ENCODE data around the gene TRAF2.

DNA sequence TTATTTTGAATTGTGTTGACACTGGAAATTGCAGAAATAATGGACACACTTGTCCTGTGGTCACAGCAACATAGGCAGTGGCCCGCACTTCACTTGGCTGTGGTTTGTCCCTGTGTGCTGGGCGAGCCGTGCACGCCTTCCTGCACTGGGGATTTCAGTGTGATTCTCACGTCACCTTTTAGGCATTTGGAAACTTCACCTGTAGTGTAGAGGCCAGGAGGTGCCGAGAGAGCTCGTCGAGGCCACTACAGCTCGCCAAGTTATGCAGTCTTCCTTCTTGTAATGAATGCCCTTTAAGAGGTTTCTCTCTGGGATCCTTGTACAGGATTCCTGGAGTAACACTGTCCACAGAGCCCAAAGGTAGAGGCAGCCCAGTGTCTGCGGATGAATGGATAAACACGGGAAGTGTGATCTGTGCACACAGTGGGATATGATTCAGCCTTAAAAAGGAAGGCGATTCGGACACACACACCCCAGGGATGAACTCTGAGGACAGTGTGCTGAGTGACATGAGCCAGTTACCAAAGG, 14.7 kb downstream of the TRAF2 start:
- TF ChIP-seq, protein P1, sequence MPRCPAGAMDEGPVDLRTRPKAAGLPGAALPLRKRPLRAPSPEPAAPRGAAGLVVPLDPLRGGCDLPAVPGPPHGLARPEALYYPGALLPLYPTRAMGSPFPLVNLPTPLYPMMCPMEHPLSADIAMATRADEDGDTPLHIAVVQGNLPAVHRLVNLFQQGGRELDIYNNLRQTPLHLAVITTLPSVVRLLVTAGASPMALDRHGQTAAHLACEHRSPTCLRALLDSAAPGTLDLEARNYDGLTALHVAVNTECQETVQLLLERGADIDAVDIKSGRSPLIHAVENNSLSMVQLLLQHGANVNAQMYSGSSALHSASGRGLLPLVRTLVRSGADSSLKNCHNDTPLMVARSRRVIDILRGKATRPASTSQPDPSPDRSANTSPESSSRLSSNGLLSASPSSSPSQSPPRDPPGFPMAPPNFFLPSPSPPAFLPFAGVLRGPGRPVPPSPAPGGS (CRISPR knock-in tag; IDR thresholded peaks at IDR 0.05), result no peak
- TF ChIP-seq ZNF232 (CRISPR knock-in tag; IDR thresholded peaks at IDR 0.05; ENCODE audit: borderline replicate concordance), result no peak
- TF ChIP-seq, protein P2, sequence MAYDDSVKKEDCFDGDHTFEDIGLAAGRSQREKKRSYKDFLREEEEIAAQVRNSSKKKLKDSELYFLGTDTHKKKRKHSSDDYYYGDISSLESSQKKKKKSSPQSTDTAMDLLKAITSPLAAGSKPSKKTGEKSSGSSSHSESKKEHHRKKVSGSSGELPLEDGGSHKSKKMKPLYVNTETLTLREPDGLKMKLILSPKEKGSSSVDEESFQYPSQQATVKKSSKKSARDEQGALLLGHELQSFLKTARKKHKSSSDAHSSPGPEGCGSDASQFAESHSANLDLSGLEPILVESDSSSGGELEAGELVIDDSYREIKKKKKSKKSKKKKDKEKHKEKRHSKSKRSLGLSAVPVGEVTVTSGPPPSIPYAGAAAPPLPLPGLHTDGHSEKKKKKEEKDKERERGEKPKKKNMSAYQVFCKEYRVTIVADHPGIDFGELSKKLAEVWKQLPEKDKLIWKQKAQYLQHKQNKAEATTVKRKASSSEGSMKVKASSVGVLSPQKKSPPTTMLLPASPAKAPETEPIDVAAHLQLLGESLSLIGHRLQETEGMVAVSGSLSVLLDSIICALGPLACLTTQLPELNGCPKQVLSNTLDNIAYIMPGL (CRISPR knock-in tag; IDR thresholded peaks at IDR 0.05; ENCODE audit: borderline replicate concordance in 1 of 2, low read depth in 1 of 2), result no peak
- TF ChIP-seq, protein P3, sequence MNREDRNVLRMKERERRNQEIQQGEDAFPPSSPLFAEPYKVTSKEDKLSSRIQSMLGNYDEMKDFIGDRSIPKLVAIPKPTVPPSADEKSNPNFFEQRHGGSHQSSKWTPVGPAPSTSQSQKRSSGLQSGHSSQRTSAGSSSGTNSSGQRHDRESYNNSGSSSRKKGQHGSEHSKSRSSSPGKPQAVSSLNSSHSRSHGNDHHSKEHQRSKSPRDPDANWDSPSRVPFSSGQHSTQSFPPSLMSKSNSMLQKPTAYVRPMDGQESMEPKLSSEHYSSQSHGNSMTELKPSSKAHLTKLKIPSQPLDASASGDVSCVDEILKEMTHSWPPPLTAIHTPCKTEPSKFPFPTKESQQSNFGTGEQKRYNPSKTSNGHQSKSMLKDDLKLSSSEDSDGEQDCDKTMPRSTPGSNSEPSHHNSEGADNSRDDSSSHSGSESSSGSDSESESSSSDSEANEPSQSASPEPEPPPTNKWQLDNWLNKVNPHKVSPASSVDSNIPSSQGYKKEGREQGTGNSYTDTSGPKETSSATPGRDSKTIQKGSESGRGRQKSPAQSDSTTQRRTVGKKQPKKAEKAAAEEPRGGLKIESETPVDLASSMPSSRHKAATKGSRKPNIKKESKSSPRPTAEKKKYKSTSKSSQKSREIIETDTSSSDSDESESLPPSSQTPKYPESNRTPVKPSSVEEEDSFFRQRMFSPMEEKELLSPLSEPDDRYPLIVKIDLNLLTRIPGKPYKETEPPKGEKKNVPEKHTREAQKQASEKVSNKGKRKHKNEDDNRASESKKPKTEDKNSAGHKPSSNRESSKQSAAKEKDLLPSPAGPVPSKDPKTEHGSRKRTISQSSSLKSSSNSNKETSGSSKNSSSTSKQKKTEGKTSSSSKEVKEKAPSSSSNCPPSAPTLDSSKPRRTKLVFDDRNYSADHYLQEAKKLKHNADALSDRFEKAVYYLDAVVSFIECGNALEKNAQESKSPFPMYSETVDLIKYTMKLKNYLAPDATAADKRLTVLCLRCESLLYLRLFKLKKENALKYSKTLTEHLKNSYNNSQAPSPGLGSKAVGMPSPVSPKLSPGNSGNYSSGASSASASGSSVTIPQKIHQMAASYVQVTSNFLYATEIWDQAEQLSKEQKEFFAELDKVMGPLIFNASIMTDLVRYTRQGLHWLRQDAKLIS (CRISPR knock-in tag; IDR thresholded peaks at IDR 0.05), result no peak
- TF ChIP-seq ZNF563 (CRISPR knock-in tag; IDR thresholded peaks at IDR 0.05), result no peak
- TF ChIP-seq, protein P4, sequence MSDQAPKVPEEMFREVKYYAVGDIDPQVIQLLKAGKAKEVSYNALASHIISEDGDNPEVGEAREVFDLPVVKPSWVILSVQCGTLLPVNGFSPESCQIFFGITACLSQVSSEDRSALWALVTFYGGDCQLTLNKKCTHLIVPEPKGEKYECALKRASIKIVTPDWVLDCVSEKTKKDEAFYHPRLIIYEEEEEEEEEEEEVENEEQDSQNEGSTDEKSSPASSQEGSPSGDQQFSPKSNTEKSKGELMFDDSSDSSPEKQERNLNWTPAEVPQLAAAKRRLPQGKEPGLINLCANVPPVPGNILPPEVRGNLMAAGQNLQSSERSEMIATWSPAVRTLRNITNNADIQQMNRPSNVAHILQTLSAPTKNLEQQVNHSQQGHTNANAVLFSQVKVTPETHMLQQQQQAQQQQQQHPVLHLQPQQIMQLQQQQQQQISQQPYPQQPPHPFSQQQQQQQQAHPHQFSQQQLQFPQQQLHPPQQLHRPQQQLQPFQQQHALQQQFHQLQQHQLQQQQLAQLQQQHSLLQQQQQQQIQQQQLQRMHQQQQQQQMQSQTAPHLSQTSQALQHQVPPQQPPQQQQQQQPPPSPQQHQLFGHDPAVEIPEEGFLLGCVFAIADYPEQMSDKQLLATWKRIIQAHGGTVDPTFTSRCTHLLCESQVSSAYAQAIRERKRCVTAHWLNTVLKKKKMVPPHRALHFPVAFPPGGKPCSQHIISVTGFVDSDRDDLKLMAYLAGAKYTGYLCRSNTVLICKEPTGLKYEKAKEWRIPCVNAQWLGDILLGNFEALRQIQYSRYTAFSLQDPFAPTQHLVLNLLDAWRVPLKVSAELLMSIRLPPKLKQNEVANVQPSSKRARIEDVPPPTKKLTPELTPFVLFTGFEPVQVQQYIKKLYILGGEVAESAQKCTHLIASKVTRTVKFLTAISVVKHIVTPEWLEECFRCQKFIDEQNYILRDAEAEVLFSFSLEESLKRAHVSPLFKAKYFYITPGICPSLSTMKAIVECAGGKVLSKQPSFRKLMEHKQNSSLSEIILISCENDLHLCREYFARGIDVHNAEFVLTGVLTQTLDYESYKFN (CRISPR knock-in tag; conservative IDR thresholded peaks at IDR 0.05), result no peak
- no peak for TF ChIP-seq ETV6 (CRISPR knock-in tag; conservative IDR thresholded peaks at IDR 0.05)
- TF ChIP-seq TOPORS (CRISPR knock-in tag; IDR thresholded peaks at IDR 0.05), result no peak
- TF ChIP-seq ZNF263 (CRISPR knock-in tag; IDR thresholded peaks at IDR 0.05), result no peak
- no peak for TF ChIP-seq RFX5 (IDR thresholded peaks at IDR 0.05; ENCODE audit: low read depth, low read length)
